Erythroblast (primary cell): ENCODE data around the gene LTBP1.

Experiments
- GATA1 ChIP-seq: IDR thresholded peaks from 2 replicates; pipeline ENCODE4 v1.6.1; 2011; ENCODE audit warnings: low read depth, mild to moderate bottlenecking, control low read depth, low read length, moderate library complexity
- POLR2A ChIP-seq: IDR thresholded peaks from 2 replicates; pipeline ENCODE4 v1.6.1; 2011; ENCODE audit warnings: mild to moderate bottlenecking, low read length

- TF ChIP-seq POLR2A = no peak
- TF ChIP-seq GATA1 = no peak
Observed at GRCh38 chr2:33266467-33266866, 319.7 kb downstream of the LTBP1 start.
